K562 (cell line): ENCODE results near the gene KPNA1. TPM values are rescaled to one million over a fixed set of nuclear protein-coding genes. Genes with fewer than 3 reads are reported as not detected.
A peak's percentile ranks its signal among the peaks of the same experiment; 100 is the strongest.

Experiments
- NFYB ChIP-seq: IDR thresholded peaks from 2 replicates; pipeline ENCODE4 v1.6.1; 2011; ENCODE audit warnings: mild to moderate bottlenecking, moderate library complexity; ENCODE audit not compliant: insufficient read length; ENCODE audit errors: extremely low read depth
- ZBTB40 ChIP-seq, 2 experiments: fragments of 450-650 bp in 1 of 2; sonication (generic) in 1 of 2; formaldehyde crosslinking in 1 of 2; IDR thresholded peaks; 2 replicates each; pipeline versions ENCODE4 v1.7.1 to v1.9.0; 2016 to 2022; ENCODE audit warnings: inconsistent platforms in 1 of 2, mild to moderate bottlenecking in 1 of 2, missing genetic modification reagents in 1 of 2
- ZFX ChIP-seq: sonication (generic); formaldehyde crosslinking; IDR thresholded peaks from 2 replicates; pipeline ENCODE4 v1.8.0; 2022; ENCODE audit warnings: mild to moderate bottlenecking, missing genetic modification reagents, moderate library complexity
- ZNF140 ChIP-seq: fragments of 250-450 bp; sonication (Bioruptor Pico); IDR thresholded peaks from 2 replicates; pipeline ENCODE4 v1.8.0; 2021; ENCODE audit warnings: moderate library complexity, mild to moderate bottlenecking, inconsistent platforms
- ZNF830 ChIP-seq: fragments of 250-450 bp; sonication (Bioruptor Pico); IDR thresholded peaks from 2 replicates; pipeline ENCODE4 v1.5.0; 2021; ENCODE audit warnings: mild to moderate bottlenecking
- polyA plus RNA-seq, 8 experiments: library from polyadenylated mRNA; depleted of rRNA in 4 of 8; stranded (reverse) in 5 of 8; unstranded in 3 of 8; fragments of >200 nt; fragmentation: Nextera tagmentation in 2 of 8; fragmentation: Illumina TruSeq in 1 of 8; extraction: Ambion mirVana in 2 of 8; extraction: Trizol in 1 of 8; gene quantifications; 2 replicates each; pipeline versions ENCODE4 v1.2.1 to v1.2.3, GENCODE V29; 2011 to 2014; ENCODE audit warnings: inconsistent platforms in 1 of 8, missing spikeins in 1 of 8
- total RNA-seq, 7 experiments: library from RNA; depleted of rRNA in 6 of 7; stranded (reverse); fragments of >200 nt in 6 of 7; fragmentation: Illumina TruSeq in 2 of 7; extraction: Trizol in 2 of 7; gene quantifications; 2 replicates each; pipeline versions ENCODE4 v1.2.1 to v1.2.3, GENCODE V29; 2011 to 2021; ENCODE audit warnings: low replicate concordance in 1 of 7
- TF ChIP-seq, protein P1 (sequence below): sonication (generic); formaldehyde crosslinking; IDR thresholded peaks from 2 replicates; pipeline ENCODE4 v1.8.0; 2022; ENCODE audit warnings: mild to moderate bottlenecking, missing genetic modification reagents
- TF ChIP-seq, protein P2 (sequence below): fragments of 450-650 bp; formaldehyde crosslinking; IDR thresholded peaks from 2 replicates; pipeline ENCODE4 v1.4.0; 2022; ENCODE audit warnings: missing genetic modification characterization
- TF ChIP-seq, protein P3 (sequence below), 2 experiments: IDR thresholded peaks; 2 replicates each; pipeline ENCODE4 v1.6.1; 2012; ENCODE audit warnings: improper control_type of control experiment in 2 of 2, low read depth in 2 of 2, low read length in 2 of 2, borderline replicate concordance in 1 of 2

KPNA1 gene
- total and polyA plus RNA-seq, 9 of the 15 experiments (the other 6 are each of a cell fraction or from before 2014, with no cell fraction given) = 9.3 to 53.8 (median 33.5) TPM

- TF ChIP-seq ZBTB40 (IDR thresholded peaks at IDR 0.05) = peak; percentile 85
- TF ChIP-seq ZBTB40 (CRISPR knock-in tag; IDR thresholded peaks at IDR 0.05) = no peak
- peak; percentile 86 for TF ChIP-seq ZFX (CRISPR knock-in tag)
- TF ChIP-seq ZNF830 (CRISPR knock-in tag) = no peak
- TF ChIP-seq ZNF140 = no peak
- TF ChIP-seq, protein P1, sequence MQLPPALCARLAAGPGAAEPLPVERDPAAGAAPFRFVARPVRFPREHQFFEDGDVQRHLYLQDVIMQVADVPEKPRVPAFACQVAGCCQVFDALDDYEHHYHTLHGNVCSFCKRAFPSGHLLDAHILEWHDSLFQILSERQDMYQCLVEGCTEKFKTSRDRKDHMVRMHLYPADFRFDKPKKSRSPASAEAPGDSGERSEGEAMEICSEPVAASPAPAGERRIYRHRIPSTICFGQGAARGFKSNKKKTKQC (CRISPR knock-in tag) = 0 out of 2 replicates have a peak, but pooled peaks have one; percentile 35
- TF ChIP-seq, protein P2, sequence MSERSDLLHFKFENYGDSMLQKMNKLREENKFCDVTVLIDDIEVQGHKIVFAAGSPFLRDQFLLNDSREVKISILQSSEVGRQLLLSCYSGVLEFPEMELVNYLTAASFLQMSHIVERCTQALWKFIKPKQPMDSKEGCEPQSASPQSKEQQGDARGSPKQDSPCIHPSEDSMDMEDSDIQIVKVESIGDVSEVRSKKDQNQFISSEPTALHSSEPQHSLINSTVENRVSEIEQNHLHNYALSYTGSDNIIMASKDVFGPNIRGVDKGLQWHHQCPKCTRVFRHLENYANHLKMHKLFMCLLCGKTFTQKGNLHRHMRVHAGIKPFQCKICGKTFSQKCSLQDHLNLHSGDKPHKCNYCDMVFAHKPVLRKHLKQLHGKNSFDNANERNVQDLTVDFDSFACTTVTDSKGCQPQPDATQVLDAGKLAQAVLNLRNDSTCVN = no peak
- TF ChIP-seq, protein P3, sequence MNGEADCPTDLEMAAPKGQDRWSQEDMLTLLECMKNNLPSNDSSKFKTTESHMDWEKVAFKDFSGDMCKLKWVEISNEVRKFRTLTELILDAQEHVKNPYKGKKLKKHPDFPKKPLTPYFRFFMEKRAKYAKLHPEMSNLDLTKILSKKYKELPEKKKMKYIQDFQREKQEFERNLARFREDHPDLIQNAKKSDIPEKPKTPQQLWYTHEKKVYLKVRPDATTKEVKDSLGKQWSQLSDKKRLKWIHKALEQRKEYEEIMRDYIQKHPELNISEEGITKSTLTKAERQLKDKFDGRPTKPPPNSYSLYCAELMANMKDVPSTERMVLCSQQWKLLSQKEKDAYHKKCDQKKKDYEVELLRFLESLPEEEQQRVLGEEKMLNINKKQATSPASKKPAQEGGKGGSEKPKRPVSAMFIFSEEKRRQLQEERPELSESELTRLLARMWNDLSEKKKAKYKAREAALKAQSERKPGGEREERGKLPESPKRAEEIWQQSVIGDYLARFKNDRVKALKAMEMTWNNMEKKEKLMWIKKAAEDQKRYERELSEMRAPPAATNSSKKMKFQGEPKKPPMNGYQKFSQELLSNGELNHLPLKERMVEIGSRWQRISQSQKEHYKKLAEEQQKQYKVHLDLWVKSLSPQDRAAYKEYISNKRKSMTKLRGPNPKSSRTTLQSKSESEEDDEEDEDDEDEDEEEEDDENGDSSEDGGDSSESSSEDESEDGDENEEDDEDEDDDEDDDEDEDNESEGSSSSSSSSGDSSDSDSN (IDR thresholded peaks at IDR 0.05; ENCODE audit: borderline replicate concordance in 1 of 2, low read depth in 2 of 2, low read length in 2 of 2) = no peak
- no peak for TF ChIP-seq NFYB
These were observed 98.7 kb downstream of the KPNA1 start, which contains the start of gene WDR5B (continued) for GRCh38 chr3:122415762-122416654.
